GM12875 (cell line): ENCODE measurements around the gene ROGDI.

Experiments used
- H3K4me3 ChIP-seq: one replicate; pipeline ENCODE4 v1.5.1; 2011; ENCODE audit warnings: low read depth, low read length, control low read depth
- TF ChIP-seq, protein P1 (sequence below): IDR thresholded peaks from 2 replicates; pipeline ENCODE4 v1.5.1; 2011; ENCODE audit warnings: low read depth, mild to moderate bottlenecking, control low read depth, inconsistent platforms, low read length, moderate library complexity, borderline replicate concordance; ENCODE audit not compliant: insufficient read depth

Gene ROGDI

DNA sequence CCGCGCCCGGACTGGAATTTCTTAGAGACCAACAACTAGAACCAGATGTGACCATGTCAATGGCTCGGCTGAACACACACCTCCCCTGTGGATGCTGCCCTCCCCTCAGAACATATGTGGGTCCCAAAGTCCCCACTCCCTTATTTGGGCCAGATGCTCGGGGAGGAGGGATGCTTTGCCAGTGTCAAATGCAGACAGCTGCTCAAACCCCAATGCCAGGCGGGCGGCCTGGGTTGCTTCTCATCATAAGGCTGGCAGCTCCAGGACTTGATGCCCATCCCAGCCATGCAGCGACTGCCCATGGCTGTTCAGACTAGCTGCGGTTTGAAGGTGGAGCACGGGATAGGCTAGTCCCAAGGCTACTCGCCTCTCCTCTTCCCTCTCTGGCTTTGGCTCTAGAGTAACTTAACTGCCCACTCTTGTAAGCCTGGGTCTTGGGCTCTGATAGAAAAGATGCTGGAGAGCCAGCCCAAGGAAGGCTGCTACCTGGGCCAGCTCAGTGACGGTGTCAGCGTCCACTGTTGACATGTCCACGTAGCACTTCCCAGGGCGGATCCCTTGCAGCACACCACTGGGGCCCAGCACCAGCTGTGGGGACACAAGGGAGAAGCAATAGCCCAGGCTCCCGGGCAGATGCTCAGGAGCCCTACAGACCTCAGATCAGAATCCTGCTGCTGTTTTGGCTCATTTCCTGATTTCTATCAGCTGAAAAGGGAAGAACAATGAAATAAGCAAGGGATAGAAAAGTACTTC is 11.0 kb upstream of the ROGDI start:
- TF ChIP-seq, protein P1, sequence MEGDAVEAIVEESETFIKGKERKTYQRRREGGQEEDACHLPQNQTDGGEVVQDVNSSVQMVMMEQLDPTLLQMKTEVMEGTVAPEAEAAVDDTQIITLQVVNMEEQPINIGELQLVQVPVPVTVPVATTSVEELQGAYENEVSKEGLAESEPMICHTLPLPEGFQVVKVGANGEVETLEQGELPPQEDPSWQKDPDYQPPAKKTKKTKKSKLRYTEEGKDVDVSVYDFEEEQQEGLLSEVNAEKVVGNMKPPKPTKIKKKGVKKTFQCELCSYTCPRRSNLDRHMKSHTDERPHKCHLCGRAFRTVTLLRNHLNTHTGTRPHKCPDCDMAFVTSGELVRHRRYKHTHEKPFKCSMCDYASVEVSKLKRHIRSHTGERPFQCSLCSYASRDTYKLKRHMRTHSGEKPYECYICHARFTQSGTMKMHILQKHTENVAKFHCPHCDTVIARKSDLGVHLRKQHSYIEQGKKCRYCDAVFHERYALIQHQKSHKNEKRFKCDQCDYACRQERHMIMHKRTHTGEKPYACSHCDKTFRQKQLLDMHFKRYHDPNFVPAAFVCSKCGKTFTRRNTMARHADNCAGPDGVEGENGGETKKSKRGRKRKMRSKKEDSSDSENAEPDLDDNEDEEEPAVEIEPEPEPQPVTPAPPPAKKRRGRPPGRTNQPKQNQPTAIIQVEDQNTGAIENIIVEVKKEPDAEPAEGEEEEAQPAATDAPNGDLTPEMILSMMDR = no peak
- H3K4me3 ChIP-seq = no peak overlapping the region

GRCh38 chr16:4811773-4812172 is 9.3 kb upstream of the ROGDI start:
- no peak overlapping the region for H3K4me3 ChIP-seq

GRCh38 chr16:4811242-4811641 is 8.8 kb upstream of the ROGDI start:
- TF ChIP-seq, protein P1 = no peak
- no peak overlapping the region for H3K4me3 ChIP-seq

More at GRCh38 chr16:4811773-4812172, 9.3 kb upstream of the ROGDI start:
- TF ChIP-seq, protein P1 = no peak

- H3K4me3 ChIP-seq = no peak overlapping the region
- TF ChIP-seq, protein P1 = no peak
These were observed 3.8 kb upstream of the ROGDI start for GRCh38 chr16:4806280-4806679.

- TF ChIP-seq, protein P1 = no peak
These were observed 2.8 kb upstream of the ROGDI start for GRCh38 chr16:4805231-4805630.

GRCh38 chr16:4803898-4804762 is 1.7 kb upstream of the ROGDI start:
- TF ChIP-seq, protein P1 = no peak
- no peak overlapping the region for H3K4me3 ChIP-seq

More at GRCh38 chr16:4805231-4805630, 2.8 kb upstream of the ROGDI start:
- H3K4me3 ChIP-seq = no peak overlapping the region

- H3K4me3 ChIP-seq = no peak overlapping the region
These were observed 990 bp upstream of the ROGDI start for GRCh38 chr16:4803401-4803844.

More at GRCh38 chr16:4803401-4803844, 990 bp upstream of the ROGDI start:
- TF ChIP-seq, protein P1 = no peak
